ENCODE data around the gene PLIN4. TPM values are rescaled to one million over a fixed set of nuclear protein-coding genes. Genes with fewer than 3 reads are reported as not detected.
"Not testable (repeated sequence)": the region's sequence is repeated elsewhere in the genome, so short reads cannot be mapped to it uniquely, and the experiment has no call there.

PLIN4 gene
- total and polyA plus RNA-seq, 2 donors (not counting 3 experiments of a cell fraction or from before 2014, with no cell fraction given), result 0.01 TPM; not detected in 1

DNA sequence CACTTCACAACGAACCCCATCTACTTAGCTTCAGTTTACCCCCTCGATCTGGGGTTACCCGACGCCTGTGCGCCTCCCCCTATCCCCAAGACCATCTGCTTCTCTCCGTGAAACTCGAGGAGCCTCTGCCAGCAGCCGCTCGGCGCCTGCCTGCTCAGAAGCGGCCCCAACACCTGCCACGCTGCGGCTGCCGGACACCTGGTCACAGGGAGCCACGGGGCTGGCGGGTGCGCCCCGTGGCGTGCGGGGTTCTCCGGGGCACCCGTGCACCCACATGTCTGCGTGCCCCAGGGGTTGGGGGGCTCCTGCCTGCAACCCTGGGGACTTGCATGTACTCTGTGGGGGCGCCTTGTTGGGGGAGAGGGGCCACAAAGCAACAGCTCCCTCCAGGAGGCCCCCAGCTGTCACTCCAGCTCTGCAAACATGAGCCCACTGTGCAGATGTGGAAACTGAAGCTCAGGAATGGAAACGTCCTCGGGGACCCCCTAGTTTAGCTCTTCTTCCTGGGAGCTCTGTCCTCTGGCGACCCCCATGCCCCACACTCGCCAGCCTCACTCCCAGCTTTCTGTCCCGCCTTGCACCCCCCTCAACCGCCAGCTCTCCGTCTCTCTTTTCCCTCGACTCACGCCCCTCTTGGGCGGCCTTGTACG lies 48.2 kb upstream of the PLIN4 start:
- Histone ChIP-seq H3K4me1 (ENCODE audit: control insufficient read depth, extremely low read depth, insufficient read depth, low read length) (peaks cover 19% of the 10 kb centered on the region), H3K4me3 (replicated peaks in 1 of 3; ENCODE audit: insufficient read depth in 1 of 3, low read depth in 1 of 3, low read length in 3 of 3) (no peak overlapping the region), H3K79me2 (ENCODE audit: control insufficient read depth, insufficient read depth, low read length) (peaks cover 3% of the 10 kb centered on the region), H3K27me3 (ENCODE audit: control insufficient read depth in 2 of 2, insufficient read depth in 2 of 2, low read length in 2 of 2) (no peaks in the 10 kb centered on the region), H3K4me2 (ENCODE audit: insufficient read depth, low read length) (no peak overlapping the region), H3K9me3 (replicated peaks; ENCODE audit: control insufficient read depth, insufficient read depth, low read length) (no peaks in the 10 kb centered on the region), H3K36me3 (ENCODE audit: control insufficient read depth in 2 of 2, extremely low read depth in 1 of 2, insufficient read depth in 2 of 2, low read length in 2 of 2) (no peaks in the 10 kb centered on the region), H3K27ac (ENCODE audit: insufficient read depth, low read depth, low read length) (no peak overlapping the region), H3K9me1 (replicated peaks; ENCODE audit: control insufficient read depth, extremely low read depth, insufficient read depth, low read length) (no peaks in the 10 kb centered on the region), H4K20me1 (replicated peaks; ENCODE audit: control insufficient read depth, extremely low read depth, insufficient read depth, low read length) (no peaks in the 10 kb centered on the region), H3K9ac (replicated peaks; ENCODE audit: extremely low read depth, insufficient read depth, low read length) (no peak overlapping the region), H2AFZ (ENCODE audit: low read depth, low read length) (no peak overlapping the region)
- intact Hi-C loops (cut with micrococcal nuclease), result loop anchor here (1.0 kb wide), 2 partner anchors 7 to 9 kb away; partner anchors contain the start of gene SEMA6B
- ChIA-PET CTCF (interaction anchor here (0.8 to 7.1 kb wide), 15 partner anchors 7 to 225 kb away, joined by 3 to 66 read pairs (median 7); partner anchors contain the start of genes FEM1A and SEMA6B), POLR2A (no interaction called here)
- BruUV-seq (replicated peaks), result no TSS peak
- no peak for DNase-seq (ENCODE audit: low read depth, low spot score)
- TF ChIP-seq, protein P1, sequence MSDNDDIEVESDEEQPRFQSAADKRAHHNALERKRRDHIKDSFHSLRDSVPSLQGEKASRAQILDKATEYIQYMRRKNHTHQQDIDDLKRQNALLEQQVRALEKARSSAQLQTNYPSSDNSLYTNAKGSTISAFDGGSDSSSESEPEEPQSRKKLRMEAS (IDR thresholded peaks at IDR 0.05; ENCODE audit: insufficient read depth, insufficient read length), result no peak
- TF ChIP-seq JUN (IDR thresholded peaks at IDR 0.05; ENCODE audit: borderline replicate concordance, insufficient read depth, insufficient read length, low read depth) (no peak), POLR2A (IDR thresholded peaks at IDR 0.05; ENCODE audit: low read depth, low read length) (no peak), FOS (IDR thresholded peaks at IDR 0.05; ENCODE audit: borderline replicate concordance, insufficient read depth, low read length) (no peak), MYC (IDR thresholded peaks at IDR 0.05; ENCODE audit: low read depth, low read length) (no peak), EZH2 (IDR thresholded peaks at IDR 0.05; ENCODE audit: borderline replicate concordance, low read depth, low read length, severe bottlenecking) (no peak), GATA2 (IDR thresholded peaks at IDR 0.05; ENCODE audit: insufficient read depth, insufficient read length, low read depth, low read length) (no peak), POLR2AphosphoS5 (IDR thresholded peaks at IDR 0.05; ENCODE audit: insufficient read depth, low read depth, low read length) (no peak)
- TF ChIP-seq, protein P2, sequence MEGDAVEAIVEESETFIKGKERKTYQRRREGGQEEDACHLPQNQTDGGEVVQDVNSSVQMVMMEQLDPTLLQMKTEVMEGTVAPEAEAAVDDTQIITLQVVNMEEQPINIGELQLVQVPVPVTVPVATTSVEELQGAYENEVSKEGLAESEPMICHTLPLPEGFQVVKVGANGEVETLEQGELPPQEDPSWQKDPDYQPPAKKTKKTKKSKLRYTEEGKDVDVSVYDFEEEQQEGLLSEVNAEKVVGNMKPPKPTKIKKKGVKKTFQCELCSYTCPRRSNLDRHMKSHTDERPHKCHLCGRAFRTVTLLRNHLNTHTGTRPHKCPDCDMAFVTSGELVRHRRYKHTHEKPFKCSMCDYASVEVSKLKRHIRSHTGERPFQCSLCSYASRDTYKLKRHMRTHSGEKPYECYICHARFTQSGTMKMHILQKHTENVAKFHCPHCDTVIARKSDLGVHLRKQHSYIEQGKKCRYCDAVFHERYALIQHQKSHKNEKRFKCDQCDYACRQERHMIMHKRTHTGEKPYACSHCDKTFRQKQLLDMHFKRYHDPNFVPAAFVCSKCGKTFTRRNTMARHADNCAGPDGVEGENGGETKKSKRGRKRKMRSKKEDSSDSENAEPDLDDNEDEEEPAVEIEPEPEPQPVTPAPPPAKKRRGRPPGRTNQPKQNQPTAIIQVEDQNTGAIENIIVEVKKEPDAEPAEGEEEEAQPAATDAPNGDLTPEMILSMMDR (IDR thresholded peaks at IDR 0.05; ENCODE audit: extremely low read depth in 1 of 2, insufficient read depth in 1 of 2, low read depth in 1 of 2, low read length in 2 of 2), result no peak
- FAIRE-seq, result no peak
- dilution Hi-C loops (cut with MboI; ENCODE audit: extremely low pct_ligation_motif_present, low sequenced_read_pairs), result no loop called here

GRCh38 chr19:4563562-4563961 lies 45.3 kb upstream of the PLIN4 start:
- H3K36me3 ChIP-seq (ENCODE audit: control insufficient read depth in 2 of 2, extremely low read depth in 1 of 2, insufficient read depth in 2 of 2, low read length in 2 of 2); CTCF ChIA-PET; H3K4me3 ChIP-seq (replicated peaks in 1 of 3; ENCODE audit: insufficient read depth in 1 of 3, low read depth in 1 of 3, low read length in 3 of 3); H3K9ac ChIP-seq (replicated peaks; ENCODE audit: extremely low read depth, insufficient read depth, low read length); H2AFZ ChIP-seq (ENCODE audit: low read depth, low read length); H3K9me3 ChIP-seq (replicated peaks; ENCODE audit: control insufficient read depth, insufficient read depth, low read length); H3K9me1 ChIP-seq (replicated peaks; ENCODE audit: control insufficient read depth, extremely low read depth, insufficient read depth, low read length); H3K27ac ChIP-seq (ENCODE audit: insufficient read depth, low read depth, low read length); DNase-seq (ENCODE audit: low read depth, low spot score); H3K79me2 ChIP-seq (ENCODE audit: control insufficient read depth, insufficient read depth, low read length); H4K20me1 ChIP-seq (replicated peaks; ENCODE audit: control insufficient read depth, extremely low read depth, insufficient read depth, low read length); H3K27me3 ChIP-seq (ENCODE audit: control insufficient read depth in 2 of 2, insufficient read depth in 2 of 2, low read length in 2 of 2); BruUV-seq (replicated peaks); H3K4me2 ChIP-seq (ENCODE audit: insufficient read depth, low read length); dilution Hi-C loops (cut with MboI; ENCODE audit: extremely low pct_ligation_motif_present, low sequenced_read_pairs); intact Hi-C loops (cut with micrococcal nuclease); FAIRE-seq: not testable (repeated sequence)
- POLR2A ChIA-PET, result interaction anchor here (0.7 kb wide), 1 partner anchor 24 kb away, joined by 5 read pairs; the partner anchor contains the start of gene LRG1
- peaks cover 37% of the 10 kb centered on the region for H3K4me1 ChIP-seq (ENCODE audit: control insufficient read depth, extremely low read depth, insufficient read depth, low read length)
